Astrocyte of the cerebellum (primary cell): ENCODE data around the gene ARMC6.
A peak's percentile ranks its signal among the peaks of the same experiment; 100 is the strongest.

ENCODE experiments used
- DNase-seq: peaks from one replicate; pipeline ENCODE4 v3.0.0-alpha.2; 2011; ENCODE audit warnings: low read depth
- H3K4me3 ChIP-seq: 2 replicates; pipeline ENCODE4 v1.5.1; 2011; ENCODE audit warnings: mild to moderate bottlenecking, low read depth, low read length, moderate library complexity
- in situ Hi-C: cut with HindIII; loops from 2 replicates; pipeline ENCODE4 v1.10.0; 2017; ENCODE audit warnings: low sequenced_read_pairs
- TF ChIP-seq, protein P1 (sequence below): IDR thresholded peaks from 2 replicates; pipeline ENCODE4 v1.5.1; 2012; ENCODE audit warnings: low read length, low read depth, moderate library complexity, mild to moderate bottlenecking; ENCODE audit errors: missing control alignments

Gene ARMC6

DNA sequence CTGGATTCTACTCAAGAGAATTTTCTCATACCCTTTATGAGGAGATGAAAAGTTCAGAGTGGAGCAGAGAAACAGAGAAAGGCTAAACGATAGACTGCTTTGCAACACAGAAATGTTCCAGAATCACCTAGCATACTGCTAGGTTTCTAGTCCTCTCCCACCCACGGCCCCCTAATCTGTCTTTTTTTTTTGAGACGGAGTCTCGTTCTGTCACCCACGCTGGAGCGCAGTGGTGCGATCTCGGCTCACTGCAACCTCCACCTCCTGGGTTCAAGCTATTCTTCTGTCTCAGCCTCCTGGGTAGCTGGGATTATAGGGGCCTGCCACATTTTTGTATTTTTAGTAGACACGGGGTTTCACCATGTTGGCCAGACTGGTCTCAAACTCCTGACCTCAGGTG lies 4.9 kb upstream of the ARMC6 start:
- TF ChIP-seq, protein P1, sequence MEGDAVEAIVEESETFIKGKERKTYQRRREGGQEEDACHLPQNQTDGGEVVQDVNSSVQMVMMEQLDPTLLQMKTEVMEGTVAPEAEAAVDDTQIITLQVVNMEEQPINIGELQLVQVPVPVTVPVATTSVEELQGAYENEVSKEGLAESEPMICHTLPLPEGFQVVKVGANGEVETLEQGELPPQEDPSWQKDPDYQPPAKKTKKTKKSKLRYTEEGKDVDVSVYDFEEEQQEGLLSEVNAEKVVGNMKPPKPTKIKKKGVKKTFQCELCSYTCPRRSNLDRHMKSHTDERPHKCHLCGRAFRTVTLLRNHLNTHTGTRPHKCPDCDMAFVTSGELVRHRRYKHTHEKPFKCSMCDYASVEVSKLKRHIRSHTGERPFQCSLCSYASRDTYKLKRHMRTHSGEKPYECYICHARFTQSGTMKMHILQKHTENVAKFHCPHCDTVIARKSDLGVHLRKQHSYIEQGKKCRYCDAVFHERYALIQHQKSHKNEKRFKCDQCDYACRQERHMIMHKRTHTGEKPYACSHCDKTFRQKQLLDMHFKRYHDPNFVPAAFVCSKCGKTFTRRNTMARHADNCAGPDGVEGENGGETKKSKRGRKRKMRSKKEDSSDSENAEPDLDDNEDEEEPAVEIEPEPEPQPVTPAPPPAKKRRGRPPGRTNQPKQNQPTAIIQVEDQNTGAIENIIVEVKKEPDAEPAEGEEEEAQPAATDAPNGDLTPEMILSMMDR = no peak
- in situ Hi-C loops = no loop called here
- H3K4me3 ChIP-seq = no peak overlapping the region
- no peak for DNase-seq

DNA sequence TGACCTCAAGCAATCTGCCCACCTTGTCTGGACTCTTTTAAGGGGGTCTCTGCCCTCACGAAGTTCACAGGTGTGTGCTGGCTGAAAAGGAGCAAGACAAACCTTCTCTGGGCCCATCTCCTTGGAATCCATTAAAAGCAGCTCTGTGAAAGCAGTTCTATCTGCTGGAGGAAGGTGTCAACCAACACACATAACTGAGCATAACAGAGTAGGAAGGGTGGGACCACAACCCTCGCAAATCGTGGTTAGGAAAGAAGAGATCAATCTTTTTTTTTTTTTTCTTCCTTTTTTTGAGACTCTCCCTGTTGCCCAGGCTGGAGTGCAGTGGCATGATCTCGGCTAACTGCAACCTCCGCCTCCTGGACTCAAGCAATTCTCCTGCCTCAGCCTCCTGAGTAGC lies 1.5 kb upstream of the ARMC6 start:
- TF ChIP-seq, protein P1 = no peak
- in situ Hi-C loops = no loop called here
- H3K4me3 ChIP-seq = peak overlapping the region; percentile 62
- DNase-seq = no peak

DNA sequence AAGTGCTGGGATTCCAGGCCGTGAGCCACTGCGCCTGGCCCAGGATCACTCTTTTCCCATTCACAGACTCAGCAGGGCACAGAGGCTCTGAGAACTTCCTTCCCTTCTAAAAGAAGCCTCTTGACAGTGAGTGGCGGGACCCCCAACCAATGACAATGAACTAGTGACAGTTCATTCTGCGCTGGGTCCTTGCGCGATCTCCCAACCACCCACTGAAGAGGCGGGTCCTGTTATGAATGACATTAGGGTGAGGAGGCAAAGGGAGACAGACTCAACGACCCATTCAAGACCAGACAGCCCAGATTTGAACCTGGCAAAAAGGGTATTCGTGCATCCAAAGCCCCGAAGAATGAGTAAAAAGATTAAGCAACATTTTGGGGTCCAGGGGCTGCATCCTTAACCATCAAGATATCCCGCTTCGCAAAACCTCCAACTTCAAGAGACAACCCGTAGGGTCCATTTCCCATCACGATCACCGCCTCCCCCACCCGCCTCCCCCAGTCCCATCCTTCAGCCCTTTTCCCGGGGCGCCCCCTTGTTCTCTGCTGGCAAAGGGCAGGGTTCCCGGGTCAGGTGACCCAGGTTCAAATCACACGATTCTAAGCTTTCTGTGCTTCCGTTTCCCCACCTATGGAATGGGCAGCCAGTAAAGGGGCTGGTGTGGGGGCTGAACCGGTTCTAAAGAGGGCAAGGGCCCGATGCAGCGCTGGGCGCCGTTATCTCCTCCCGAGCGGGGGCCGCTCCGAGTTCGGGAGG lies 805 bp upstream of the ARMC6 start:
- H3K4me3 ChIP-seq = peak overlapping the region; percentile 62
- in situ Hi-C loops = no loop called here
- DNase-seq = peak; percentile 82
- TF ChIP-seq, protein P1 = no peak

DNA sequence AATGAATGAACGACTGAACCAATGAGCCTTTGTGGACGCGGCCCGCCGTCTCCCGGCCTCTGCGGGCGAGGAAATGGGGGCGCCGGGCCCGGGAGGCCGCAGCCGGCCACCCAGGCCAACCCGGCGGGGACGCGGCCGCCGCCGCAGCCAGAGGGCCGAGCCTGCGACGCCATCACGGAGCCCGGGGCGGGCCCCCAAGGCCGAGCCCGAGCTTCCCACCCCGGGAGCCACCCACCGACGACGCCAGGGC lies 302 bp upstream of the ARMC6 start:
- TF ChIP-seq, protein P1 = no peak
- peak overlapping the region; percentile 62 for H3K4me3 ChIP-seq
- DNase-seq = no peak
- in situ Hi-C loops = no loop called here

DNA sequence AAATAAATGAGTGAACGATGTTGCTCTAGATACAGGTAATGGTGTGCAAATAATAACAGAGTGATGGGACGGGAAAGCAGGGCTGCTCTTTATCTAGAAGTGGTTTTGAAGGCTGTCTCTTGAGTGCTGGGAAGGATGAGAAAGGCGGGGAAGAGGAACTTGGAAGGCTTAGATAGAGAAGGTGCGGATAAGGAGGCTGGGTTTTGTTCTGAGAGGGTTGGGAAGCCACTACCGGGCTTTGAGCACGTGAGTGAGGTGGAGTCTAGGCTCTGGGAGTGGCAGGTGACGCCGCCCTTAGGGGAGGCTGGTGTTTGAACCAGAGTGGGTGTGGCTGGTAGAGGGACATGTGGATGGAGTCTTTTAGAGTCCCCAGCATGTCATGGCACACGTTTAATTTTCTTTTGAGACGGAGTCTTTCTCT lies 811 bp downstream of the ARMC6 start:
- TF ChIP-seq, protein P1 = no peak
- in situ Hi-C loops = no loop called here
- peak overlapping the region; percentile 62 for H3K4me3 ChIP-seq
- DNase-seq = peak; percentile 23

DNA sequence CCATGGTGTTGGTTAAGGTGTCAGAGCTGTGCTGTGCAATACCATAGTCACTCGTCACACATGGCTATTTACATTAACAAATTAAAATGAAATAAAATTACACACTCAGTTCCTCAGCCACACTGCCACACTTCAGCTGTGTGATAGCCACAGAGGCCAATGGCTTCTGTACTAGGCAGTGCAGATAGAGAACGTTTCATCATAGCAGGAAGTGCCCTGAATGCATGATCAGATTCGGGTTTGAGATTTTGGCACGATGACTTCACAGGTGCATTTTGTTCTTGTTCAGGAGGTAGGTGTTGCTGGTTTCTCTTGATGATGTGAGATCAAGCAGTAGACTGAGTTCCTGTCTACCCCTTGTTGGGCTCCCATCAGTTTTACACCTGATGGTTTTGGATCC lies 6.5 kb downstream of the ARMC6 start:
- no peak overlapping the region for H3K4me3 ChIP-seq
- DNase-seq = no peak
- in situ Hi-C loops = loop anchor here (5.0 kb wide), 1 partner anchor 83 kb away; no protein-coding TSS in a partner anchor
- TF ChIP-seq, protein P1 = no peak
